ENCODE measurements around the gene PP2D1.
"Not testable (repeated sequence)": the region's sequence is repeated elsewhere in the genome, so short reads cannot be mapped to it uniquely, and the experiment has no call there.

Gene PP2D1

GRCh38 chr3:20001932-20002331 lies 10.1 kb downstream of the PP2D1 start:
- Histone ChIP-seq H3K27me3 (ENCODE audit: low read depth, low read length) (no peaks in the 10 kb centered on the region), H3K9me3 (ENCODE audit: insufficient read depth, low read length) (no peaks in the 10 kb centered on the region), H3K4me1 (ENCODE audit: low read length) (no peaks in the 10 kb centered on the region), H4K20me1 (ENCODE audit: insufficient read depth, low read length) (no peaks in the 10 kb centered on the region), H2AFZ (ENCODE audit: low read depth, low read length) (no peak overlapping the region), H3K9ac (ENCODE audit: low read length) (no peak overlapping the region), H3K79me2 (ENCODE audit: low read length) (no peaks in the 10 kb centered on the region), H3K4me2 (ENCODE audit: low read length) (no peak overlapping the region), H3K27ac (ENCODE audit: low read length) (no peak overlapping the region), H3K36me3 (replicated peaks; ENCODE audit: low read depth, low read length) (no peaks in the 10 kb centered on the region), H3K4me3 (ENCODE audit: low read length) (no peak overlapping the region)
- no peak for TF ChIP-seq EZH2phosphoT487 (IDR thresholded peaks at IDR 0.05; ENCODE audit: low read depth)
- no peak for TF ChIP-seq CTCF (IDR thresholded peaks at IDR 0.05; ENCODE audit: low read depth, low read length)

GRCh38 chr3:19997502-19997901 lies 14.6 kb downstream of the PP2D1 start:
- no peak for TF ChIP-seq EZH2phosphoT487 (IDR thresholded peaks at IDR 0.05; ENCODE audit: low read depth)
- no peak for TF ChIP-seq CTCF (IDR thresholded peaks at IDR 0.05; ENCODE audit: low read depth, low read length)
- Histone ChIP-seq H3K4me1 (ENCODE audit: low read length) (no peaks in the 10 kb centered on the region), H3K9ac (ENCODE audit: low read length) (no peak overlapping the region), H3K4me3 (ENCODE audit: low read length) (no peak overlapping the region), H3K27me3 (ENCODE audit: low read depth, low read length) (no peaks in the 10 kb centered on the region), H3K36me3 (replicated peaks; ENCODE audit: low read depth, low read length) (no peaks in the 10 kb centered on the region), H3K79me2 (ENCODE audit: low read length) (no peaks in the 10 kb centered on the region), H3K4me2 (ENCODE audit: low read length) (no peak overlapping the region), H4K20me1 (ENCODE audit: insufficient read depth, low read length) (no peaks in the 10 kb centered on the region), H2AFZ (ENCODE audit: low read depth, low read length) (no peak overlapping the region), H3K27ac (ENCODE audit: low read length) (no peak overlapping the region), H3K9me3 (ENCODE audit: insufficient read depth, low read length) (no peaks in the 10 kb centered on the region)

- Histone ChIP-seq H3K79me2 (ENCODE audit: low read length) (no peaks in the 10 kb centered on the region), H3K4me2 (ENCODE audit: low read length) (no peak overlapping the region), H3K4me1 (ENCODE audit: low read length) (no peaks in the 10 kb centered on the region), H3K36me3 (replicated peaks; ENCODE audit: low read depth, low read length) (no peaks in the 10 kb centered on the region), H3K9ac (ENCODE audit: low read length) (no peak overlapping the region), H3K27ac (ENCODE audit: low read length) (no peak overlapping the region), H4K20me1 (ENCODE audit: insufficient read depth, low read length) (no peaks in the 10 kb centered on the region), H3K4me3 (ENCODE audit: low read length) (no peak overlapping the region), H2AFZ (ENCODE audit: low read depth, low read length) (no peak overlapping the region), H3K9me3 (ENCODE audit: insufficient read depth, low read length) (no peaks in the 10 kb centered on the region), H3K27me3 (ENCODE audit: low read depth, low read length) (no peaks in the 10 kb centered on the region)
- TF ChIP-seq CTCF (IDR thresholded peaks at IDR 0.05; ENCODE audit: low read depth, low read length) (no peak), EZH2phosphoT487 (IDR thresholded peaks at IDR 0.05; ENCODE audit: low read depth) (no peak)
Observed at GRCh38 chr3:19994796-19995195, 17.3 kb downstream of the PP2D1 start.

- not testable (repeated sequence) for H3K4me1 ChIP-seq (ENCODE audit: low read length); H3K27me3 ChIP-seq (ENCODE audit: low read depth, low read length); H4K20me1 ChIP-seq (ENCODE audit: insufficient read depth, low read length); H2AFZ ChIP-seq (ENCODE audit: low read depth, low read length); H3K36me3 ChIP-seq (replicated peaks; ENCODE audit: low read depth, low read length); H3K9me3 ChIP-seq (ENCODE audit: insufficient read depth, low read length); H3K4me3 ChIP-seq (ENCODE audit: low read length); H3K27ac ChIP-seq (ENCODE audit: low read length); H3K4me2 ChIP-seq (ENCODE audit: low read length); H3K79me2 ChIP-seq (ENCODE audit: low read length); H3K9ac ChIP-seq (ENCODE audit: low read length)
Observed at GRCh38 chr3:19988904-19989303, 23.2 kb downstream of the PP2D1 start.

- peaks cover 27% of the 10 kb centered on the region for H3K36me3 ChIP-seq (replicated peaks; ENCODE audit: low read depth, low read length)
- no peak overlapping the region for H2AFZ ChIP-seq (ENCODE audit: low read depth, low read length)
- no peak overlapping the region for H3K27ac ChIP-seq (ENCODE audit: low read length)
- H4K20me1 ChIP-seq (ENCODE audit: insufficient read depth, low read length), result peaks cover 25% of the 10 kb centered on the region
- H3K9ac ChIP-seq (ENCODE audit: low read length), result no peak overlapping the region
- H3K79me2 ChIP-seq (ENCODE audit: low read length), result peaks cover 54% of the 10 kb centered on the region
- H3K9me3 ChIP-seq (ENCODE audit: insufficient read depth, low read length), result no peaks in the 10 kb centered on the region
- H3K4me1 ChIP-seq (ENCODE audit: low read length), result no peaks in the 10 kb centered on the region
- no peak overlapping the region for H3K4me2 ChIP-seq (ENCODE audit: low read length)
- no peak overlapping the region for H3K4me3 ChIP-seq (ENCODE audit: low read length)
- TF ChIP-seq CTCF (IDR thresholded peaks at IDR 0.05; ENCODE audit: low read depth, low read length) (no peak), EZH2phosphoT487 (IDR thresholded peaks at IDR 0.05; ENCODE audit: low read depth) (no peak)
- H3K27me3 ChIP-seq (ENCODE audit: low read depth, low read length), result no peaks in the 10 kb centered on the region
Observed at GRCh38 chr3:19972054-19972453, 40.0 kb downstream of the PP2D1 start.
